ENCODE results near the gene CNBP. TPM values are rescaled to one million over a fixed set of nuclear protein-coding genes. Genes with fewer than 3 reads are reported as not detected.

CNBP gene
- polyA plus RNA-seq, 1 donor (not counting 4 experiments of a cell fraction or from before 2014, with no cell fraction given) = 388 TPM

- Histone ChIP-seq H3K36me3 (ENCODE audit: control insufficient read depth in 2 of 2, extremely low read depth in 1 of 2, insufficient read depth in 2 of 2, low read length in 2 of 2) (peaks cover 11 to 30% of the 10 kb centered on the region in 2 experiments), H3K9me1 (ENCODE audit: control insufficient read depth, extremely low read depth, insufficient read depth, low read length) (peaks cover 4% of the 10 kb centered on the region), H3K4me3 (ENCODE audit: control insufficient read depth in 2 of 3, extremely low read depth in 1 of 3, insufficient read depth in 2 of 3, low read depth in 1 of 3, low read length in 3 of 3) (peak overlapping the region; percentile 85 to 100 (median 92)), H4K20me1 (ENCODE audit: control insufficient read depth, extremely low read depth, insufficient read depth, low read length) (peaks cover 47% of the 10 kb centered on the region), H3K27ac (ENCODE audit: control insufficient read depth, insufficient read depth, low read length) (peak overlapping the region; percentile 44), H3K9me3 (ENCODE audit: control insufficient read depth, low read depth, low read length) (no peaks in the 10 kb centered on the region), H3K79me2 (ENCODE audit: control insufficient read depth, insufficient read depth, low read length) (peaks cover 97% of the 10 kb centered on the region), H3K9ac (ENCODE audit: control insufficient read depth, extremely low read depth, insufficient read depth, low read length) (peak overlapping the region; percentile 99), H3K27me3 (ENCODE audit: control insufficient read depth, extremely low read depth, insufficient read depth, low read length) (no peaks in the 10 kb centered on the region), H2AFZ (ENCODE audit: control insufficient read depth, low read length) (no peak overlapping the region), H3K4me1 (ENCODE audit: control insufficient read depth, extremely low read depth, insufficient read depth, low read length) (peaks cover 33% of the 10 kb centered on the region), H3K4me2 (ENCODE audit: control insufficient read depth, extremely low read depth, insufficient read depth, low read depth, low read length) (peak overlapping the region; percentile 60)
- no peak for TF ChIP-seq EZH2 (IDR thresholded peaks at IDR 0.05; ENCODE audit: low read length)
- TF ChIP-seq CTCF (optimal IDR thresholded peaks at IDR 0.05 in 1 of 3, IDR thresholded peaks at IDR 0.05 in 1 of 3, conservative IDR thresholded peaks at IDR 0.05 in 1 of 3; ENCODE audit: extremely low read depth in 1 of 3, insufficient read depth in 2 of 3, low read length in 3 of 3) = no peak
- DNase-seq (ENCODE audit: low read depth, low spot score) (no peak), FAIRE-seq (no peak)
- dilution Hi-C loops (cut with MboI; ENCODE audit: extremely low pct_ligation_motif_present, low sequenced_read_pairs) = no loop called here
Observed at GRCh38 chr3:129180461-129180860, 3.2 kb downstream of the CNBP start.

- dilution Hi-C loops (cut with MboI; ENCODE audit: extremely low pct_ligation_motif_present, low sequenced_read_pairs) = no loop called here
- Histone ChIP-seq H3K27ac (ENCODE audit: control insufficient read depth, insufficient read depth, low read length) (no peak overlapping the region), H3K79me2 (ENCODE audit: control insufficient read depth, insufficient read depth, low read length) (peaks cover 99% of the 10 kb centered on the region), H3K27me3 (ENCODE audit: control insufficient read depth, extremely low read depth, insufficient read depth, low read length) (no peaks in the 10 kb centered on the region), H4K20me1 (ENCODE audit: control insufficient read depth, extremely low read depth, insufficient read depth, low read length) (peaks cover 68% of the 10 kb centered on the region), H3K4me1 (ENCODE audit: control insufficient read depth, extremely low read depth, insufficient read depth, low read length) (peaks cover 29% of the 10 kb centered on the region), H3K9me1 (ENCODE audit: control insufficient read depth, extremely low read depth, insufficient read depth, low read length) (peaks cover 4% of the 10 kb centered on the region), H3K9ac (ENCODE audit: control insufficient read depth, extremely low read depth, insufficient read depth, low read length) (no peak overlapping the region), H3K4me2 (ENCODE audit: control insufficient read depth, extremely low read depth, insufficient read depth, low read depth, low read length) (no peak overlapping the region), H3K9me3 (ENCODE audit: control insufficient read depth, low read depth, low read length) (no peaks in the 10 kb centered on the region), H3K4me3 (ENCODE audit: control insufficient read depth in 2 of 3, extremely low read depth in 1 of 3, insufficient read depth in 2 of 3, low read depth in 1 of 3, low read length in 3 of 3) (no peak overlapping the region), H2AFZ (ENCODE audit: control insufficient read depth, low read length) (no peak overlapping the region), H3K36me3 (ENCODE audit: control insufficient read depth in 2 of 2, extremely low read depth in 1 of 2, insufficient read depth in 2 of 2, low read length in 2 of 2) (peaks cover 20 to 40% of the 10 kb centered on the region in 2 experiments)
- FAIRE-seq (no peak), DNase-seq (ENCODE audit: low read depth, low spot score) (no peak)
- TF ChIP-seq EZH2 (IDR thresholded peaks at IDR 0.05; ENCODE audit: low read length) (no peak), CTCF (optimal IDR thresholded peaks at IDR 0.05 in 1 of 3, IDR thresholded peaks at IDR 0.05 in 1 of 3, conservative IDR thresholded peaks at IDR 0.05 in 1 of 3; ENCODE audit: extremely low read depth in 1 of 3, insufficient read depth in 2 of 3, low read length in 3 of 3) (no peak)
Observed at GRCh38 chr3:129176051-129176450, 7.6 kb downstream of the CNBP start.

Measured in keratinocyte (primary cell).